Liver (tissue), 9 donors: Measurements from ENCODE around the gene OLFML3. TPM values are rescaled to one million over a fixed set of nuclear protein-coding genes. Genes with fewer than 3 reads are reported as not detected.
"Not testable (repeated sequence)": the region's sequence is repeated elsewhere in the genome, so short reads cannot be mapped to it uniquely, and the experiment has no call there.

Experiments
- DNase-seq: peaks from one replicate; pipeline ENCODE4 v3.0.0-alpha.2; 2017; ENCODE audit warnings: low spot score
- H3K27ac ChIP-seq, 2 donors: one replicate each; pipeline ENCODE4 v1.7.0; 2013; ENCODE audit warnings: inconsistent platforms in 2 of 2, low read length in 2 of 2, control low read depth in 1 of 2, low read depth in 1 of 2, mild to moderate bottlenecking in 1 of 2
- H3K27me3 ChIP-seq, 4 donors: one replicate each; pipeline versions ENCODE4 v1.6.1 to v1.7.0; 2013; ENCODE audit warnings: low read length in 3 of 4, inconsistent platforms in 1 of 4, mild to moderate bottlenecking in 1 of 4, moderate library complexity in 1 of 4; ENCODE audit not compliant: control insufficient read depth in 4 of 4, insufficient read depth in 4 of 4
- H3K36me3 ChIP-seq, 4 donors: one replicate each; pipeline versions ENCODE4 v1.6.1 to v1.7.0; 2013; ENCODE audit warnings: low read length in 3 of 4, mild to moderate bottlenecking in 3 of 4, low read depth in 1 of 4, moderate library complexity in 1 of 4; ENCODE audit not compliant: control insufficient read depth in 4 of 4, insufficient read depth in 3 of 4
- H3K4me1 ChIP-seq, 4 donors: one replicate each; pipeline versions ENCODE4 v1.6.1 to v1.7.0; 2013; ENCODE audit warnings: low read length in 3 of 4, mild to moderate bottlenecking in 3 of 4, moderate library complexity in 1 of 4; ENCODE audit not compliant: control insufficient read depth in 4 of 4, insufficient read depth in 4 of 4
- H3K4me3 ChIP-seq, 3 donors: one replicate each; pipeline versions ENCODE4 v1.6.1 to v1.7.0; 2013; ENCODE audit warnings: low read length in 3 of 3, control low read depth in 1 of 3, low read depth in 1 of 3, mild to moderate bottlenecking in 1 of 3
- H3K9ac ChIP-seq, 2 donors: one replicate each; pipeline ENCODE4 v1.7.0; 2013; ENCODE audit warnings: low read length in 2 of 2, mild to moderate bottlenecking in 2 of 2, moderate library complexity in 2 of 2, control low read depth in 1 of 2, low read depth in 1 of 2
- H3K9me3 ChIP-seq, 4 donors: one replicate each; pipeline versions ENCODE4 v1.6.1 to v1.7.0; 2013; ENCODE audit warnings: low read length in 3 of 4; ENCODE audit not compliant: control insufficient read depth in 4 of 4
- ATF3 ChIP-seq: IDR thresholded peaks from 2 replicates; pipeline ENCODE4 v1.6.1; 2016; ENCODE audit warnings: antibody characterized with exemption
- EGR1 ChIP-seq, 2 donors: IDR thresholded peaks; 2 replicates each; pipeline ENCODE4 v1.6.1; 2016 to 2018; ENCODE audit warnings: antibody characterized with exemption in 2 of 2, low read depth in 2 of 2
- FOXA1 ChIP-seq: IDR thresholded peaks from 2 replicates; pipeline ENCODE4 v1.6.1; 2016; ENCODE audit warnings: antibody characterized with exemption
- FOXA2 ChIP-seq: IDR thresholded peaks from 2 replicates; pipeline ENCODE4 v1.6.1; 2016; ENCODE audit warnings: antibody characterized with exemption
- GABPA ChIP-seq, 2 donors: IDR thresholded peaks in 1 of 2; conservative IDR thresholded peaks in 1 of 2; 2 replicates each; pipeline ENCODE4 v1.6.1; 2016; ENCODE audit warnings: antibody characterized with exemption in 2 of 2, mild to moderate bottlenecking in 1 of 2, moderate library complexity in 1 of 2
- HNF4A ChIP-seq, 2 donors: conservative IDR thresholded peaks; 2 replicates each; pipeline ENCODE4 v1.6.1; 2016; ENCODE audit warnings: antibody characterized with exemption in 2 of 2, mild to moderate bottlenecking in 2 of 2
- JUND ChIP-seq, 2 donors: IDR thresholded peaks; 2 replicates each; pipeline ENCODE4 v1.6.1; 2016; ENCODE audit warnings: antibody characterized with exemption in 2 of 2
- MAX ChIP-seq: IDR thresholded peaks from 2 replicates; pipeline ENCODE4 v1.6.1; 2016; ENCODE audit warnings: antibody characterized with exemption
- NR2F2 ChIP-seq: IDR thresholded peaks from 2 replicates; pipeline ENCODE4 v1.6.1; 2016; ENCODE audit warnings: antibody characterized with exemption
- RAD21 ChIP-seq, 2 donors: IDR thresholded peaks; 2 replicates each; pipeline ENCODE4 v1.6.1; 2016; ENCODE audit warnings: antibody characterized with exemption in 2 of 2, mild to moderate bottlenecking in 2 of 2
- SP1 ChIP-seq: IDR thresholded peaks from 2 replicates; pipeline ENCODE4 v1.6.1; 2018; ENCODE audit warnings: antibody characterized with exemption, mild to moderate bottlenecking
- TAF1 ChIP-seq: conservative IDR thresholded peaks from 2 replicates; pipeline ENCODE4 v1.6.1; 2016; ENCODE audit warnings: antibody characterized with exemption, mild to moderate bottlenecking
- ZBTB33 ChIP-seq: IDR thresholded peaks from 2 replicates; pipeline ENCODE4 v1.6.1; 2016; ENCODE audit warnings: antibody characterized with exemption
- WGBS: extraction: QIAGEN DNeasy Blood & Tissue Kit; methylation state at CpG from one replicate; pipeline ENCODE4 v1.1.7; 2013; 5-methylcytosine and 5-hydroxymethylcytosine counted together
- polyA plus RNA-seq, 2 donors: library from polyadenylated mRNA; stranded (reverse) in 1 of 2; unstranded in 1 of 2; fragments of 200-250 nt in 1 of 2; fragments of >200 nt in 1 of 2; fragmentation: Nextera tagmentation in 1 of 2; extraction: Ambion mirVana in 1 of 2; gene quantifications; one replicate each; pipeline versions ENCODE4 v1.2.1 to v1.2.3, GENCODE V29; 2013 to 2015
- total RNA-seq, 2 donors: library from RNA; depleted of rRNA; stranded (reverse); fragments of >200 nt; gene quantifications; one replicate each; pipeline ENCODE4 v1.2.3, GENCODE V29; 2014
- donor health status: healthy.
- donor health status: healthy.
- donor health status: healthy.
- donor health status: healthy.
- donor health status: healthy.

The OLFML3 gene
- total and polyA plus RNA-seq, 4 donors = 8.3 to 16.7 (median 12.2) TPM

- Histone ChIP-seq H3K9ac (no peak overlapping the region), H3K4me3 (no peak overlapping the region), H3K36me3 (no peaks in the 10 kb centered on the region), H3K4me1 (no peaks in the 10 kb centered on the region), H3K27me3 (no peaks in the 10 kb centered on the region), H3K9me3 (no peaks in the 10 kb centered on the region), H3K27ac (no peak overlapping the region)
- no peak for TF ChIP-seq FOXA2
- no peak for TF ChIP-seq TAF1
- TF ChIP-seq SP1 = no peak
- DNase-seq = no peak
Observed at GRCh38 chr1:114011796-114012195, 32.5 kb downstream of the OLFML3 start.

GRCh38 chr1:114015075-114015474 is 35.8 kb downstream of the OLFML3 start:
- no peak overlapping the region for H3K9ac ChIP-seq
- no peak overlapping the region for H3K4me3 ChIP-seq
- H3K27me3 ChIP-seq = no peaks in the 10 kb centered on the region
- TF ChIP-seq NR2F2 = no peak
- no peak for TF ChIP-seq TAF1
- no peak for TF ChIP-seq MAX
- TF ChIP-seq EGR1 (IDR thresholded peaks at IDR 0.05; ENCODE audit: low read depth in 2 of 2) = no peak
- no peak for TF ChIP-seq HNF4A (conservative IDR thresholded peaks at IDR 0.05)
- no peak for TF ChIP-seq SP1
- no peak for TF ChIP-seq RAD21 (IDR thresholded peaks at IDR 0.05)
- H3K36me3 ChIP-seq = no peaks in the 10 kb centered on the region
- no peaks in the 10 kb centered on the region for H3K4me1 ChIP-seq
- H3K27ac ChIP-seq = no peak overlapping the region
- no peak for DNase-seq
- no peaks in the 10 kb centered on the region for H3K9me3 ChIP-seq
- 78% methylated on average over 2 of the region's 2 CpGs for WGBS

- not testable (repeated sequence) for H3K36me3 ChIP-seq, H3K4me3 ChIP-seq, H3K9me3 ChIP-seq, H3K27me3 ChIP-seq, DNase-seq, H3K27ac ChIP-seq, H3K4me1 ChIP-seq, H3K9ac ChIP-seq
- WGBS = 87% methylated on average over 3 of the region's 3 CpGs
Observed at GRCh38 chr1:114019724-114020123, 40.5 kb downstream of the OLFML3 start.

GRCh38 chr1:114021665-114022099 is 42.4 kb downstream of the OLFML3 start:
- no peaks in the 10 kb centered on the region for H3K36me3 ChIP-seq
- no peaks in the 10 kb centered on the region for H3K27me3 ChIP-seq
- 72% methylated on average over 4 of the region's 4 CpGs for WGBS
- no peak overlapping the region for H3K9ac ChIP-seq
- no peak for DNase-seq
- H3K4me1 ChIP-seq = no peaks in the 10 kb centered on the region
- H3K9me3 ChIP-seq = no peaks in the 10 kb centered on the region
- no peak overlapping the region for H3K27ac ChIP-seq
- TF ChIP-seq GABPA (IDR thresholded peaks at IDR 0.05 in 1 of 2, conservative IDR thresholded peaks at IDR 0.05 in 1 of 2) = no peak
- no peak for TF ChIP-seq TAF1
- no peak for TF ChIP-seq ZBTB33
- TF ChIP-seq FOXA2 = no peak
- TF ChIP-seq RAD21 (IDR thresholded peaks at IDR 0.05) = no peak
- TF ChIP-seq FOXA1 = no peak
- TF ChIP-seq JUND (IDR thresholded peaks at IDR 0.05) = no peak
- no peak for TF ChIP-seq ATF3
- no peak overlapping the region for H3K4me3 ChIP-seq
